HepG2 (cell line): ENCODE data around the gene AKR1A1. TPM values are rescaled to one million over a fixed set of nuclear protein-coding genes. Genes with fewer than 3 reads are reported as not detected.

Experiments used
- AGO2 ChIP-seq: fragments of 200-400 bp; formaldehyde crosslinking; optimal IDR thresholded peaks from 2 replicates; pipeline ENCODE3; 2017; ENCODE audit warnings: mild to moderate bottlenecking, low read depth, low read length, moderate library complexity
- BHLHE40 ChIP-seq: IDR thresholded peaks from 2 replicates; pipeline ENCODE4 v1.6.1; 2011; ENCODE audit warnings: low read length, improper control_type of control experiment
- ERF ChIP-seq: IDR thresholded peaks from 2 replicates; pipeline ENCODE4 v1.6.1; 2018; ENCODE audit warnings: missing biosample characterization, missing genetic modification reagents
- JUN ChIP-seq: sonication (generic); formaldehyde crosslinking; IDR thresholded peaks from 2 replicates; pipeline ENCODE4 v1.4.0; 2020; ENCODE audit warnings: mild to moderate bottlenecking, missing genetic modification reagents
- KLF16 ChIP-seq, 2 experiments: sonication (generic) in 1 of 2; formaldehyde crosslinking in 1 of 2; IDR thresholded peaks; 2 replicates each; pipeline versions ENCODE4 v1.6.1 to v1.8.0; 2016 to 2023; ENCODE audit warnings: missing genetic modification reagents in 2 of 2, missing compliant biosample characterization in 1 of 2
- MED1 ChIP-seq: sonication (generic); formaldehyde crosslinking; IDR thresholded peaks from 2 replicates; pipeline ENCODE4 v1.4.0; 2020; ENCODE audit warnings: missing genetic modification reagents
- MIXL1 ChIP-seq: IDR thresholded peaks from 2 replicates; pipeline ENCODE4 v1.6.1; 2016
- SNAPC2 ChIP-seq: sonication (generic); formaldehyde crosslinking; IDR thresholded peaks from 2 replicates; pipeline ENCODE4 v1.8.1; 2022; ENCODE audit warnings: mild to moderate bottlenecking, missing genetic modification reagents
- TOPORS ChIP-seq: sonication (generic); formaldehyde crosslinking; IDR thresholded peaks from 2 replicates; pipeline ENCODE4 v1.8.0; 2023; ENCODE audit warnings: mild to moderate bottlenecking, missing genetic modification reagents
- ZNF235 ChIP-seq: sonication (generic); formaldehyde crosslinking; IDR thresholded peaks from 2 replicates; pipeline ENCODE4 v1.8.1; 2023; ENCODE audit warnings: mild to moderate bottlenecking, missing genetic modification reagents, borderline replicate concordance
- ZNF33A ChIP-seq: sonication (generic); formaldehyde crosslinking; IDR thresholded peaks from 2 replicates; pipeline ENCODE4 v1.5.1; 2020; ENCODE audit warnings: missing genetic modification reagents, mild to moderate bottlenecking, moderate library complexity, borderline replicate concordance
- ZNF567 ChIP-seq: sonication (generic); formaldehyde crosslinking; IDR thresholded peaks from 2 replicates; pipeline ENCODE4 v1.8.1; 2023; ENCODE audit warnings: mild to moderate bottlenecking, missing genetic modification reagents, borderline replicate concordance
- ZNF713 ChIP-seq: sonication (generic); formaldehyde crosslinking; IDR thresholded peaks from 2 replicates; pipeline ENCODE4 v1.4.0; 2020; ENCODE audit warnings: mild to moderate bottlenecking, missing genetic modification reagents
- polyA plus RNA-seq, 8 experiments: library from polyadenylated mRNA; depleted of rRNA in 3 of 8; stranded (reverse) in 7 of 8; unstranded in 1 of 8; fragments of >200 nt; fragmentation: Illumina TruSeq in 4 of 8; extraction: Trizol in 4 of 8; gene quantifications; 2 replicates each; pipeline versions ENCODE4 v1.2.1 to v1.2.3, GENCODE V29; 2011 to 2016; ENCODE audit warnings: low read depth in 4 of 8, missing spikeins in 1 of 8, mixed read lengths in 1 of 8; ENCODE audit not compliant: insufficient read depth in 1 of 8
- total RNA-seq, 5 experiments: library from RNA; depleted of rRNA; stranded (reverse); fragments of >200 nt; fragmentation: Illumina TruSeq; extraction: Trizol; gene quantifications; 2 replicates each; pipeline ENCODE4 v1.2.3, GENCODE V29; 2016; ENCODE audit warnings: low read depth in 1 of 5
- TF ChIP-seq, protein P1 (sequence below): sonication (generic); formaldehyde crosslinking; IDR thresholded peaks from 2 replicates; pipeline ENCODE4 v1.5.1; 2020; ENCODE audit warnings: mild to moderate bottlenecking, missing genetic modification reagents, moderate library complexity
- TF ChIP-seq, protein P2 (sequence below): sonication (generic); formaldehyde crosslinking; conservative IDR thresholded peaks from 2 replicates; pipeline ENCODE4 v1.4.0; 2020; ENCODE audit warnings: missing genetic modification reagents
- TF ChIP-seq, protein P3 (sequence below): sonication (generic); formaldehyde crosslinking; IDR thresholded peaks from 2 replicates; pipeline ENCODE4 v1.5.0; 2020; ENCODE audit warnings: missing genetic modification reagents
- TF ChIP-seq, protein P4 (sequence below): sonication (generic); formaldehyde crosslinking; IDR thresholded peaks from 2 replicates; pipeline ENCODE4 v1.4.0; 2020; ENCODE audit warnings: missing genetic modification reagents
- TF ChIP-seq, protein P5 (sequence below): sonication (generic); formaldehyde crosslinking; IDR thresholded peaks from 2 replicates; pipeline ENCODE4 v1.4.0; 2020; ENCODE audit warnings: missing genetic modification reagents
- TF ChIP-seq, protein P6 (sequence below): sonication (generic); formaldehyde crosslinking; IDR thresholded peaks from 2 replicates; pipeline ENCODE4 v1.8.0; 2022; ENCODE audit warnings: missing genetic modification reagents, low read depth, mild to moderate bottlenecking, borderline replicate concordance

The AKR1A1 gene
- total and polyA plus RNA-seq, 2 of the 13 experiments (the other 11 are each of a cell fraction or from before 2014, with no cell fraction given) = 181 to 217 TPM

DNA sequence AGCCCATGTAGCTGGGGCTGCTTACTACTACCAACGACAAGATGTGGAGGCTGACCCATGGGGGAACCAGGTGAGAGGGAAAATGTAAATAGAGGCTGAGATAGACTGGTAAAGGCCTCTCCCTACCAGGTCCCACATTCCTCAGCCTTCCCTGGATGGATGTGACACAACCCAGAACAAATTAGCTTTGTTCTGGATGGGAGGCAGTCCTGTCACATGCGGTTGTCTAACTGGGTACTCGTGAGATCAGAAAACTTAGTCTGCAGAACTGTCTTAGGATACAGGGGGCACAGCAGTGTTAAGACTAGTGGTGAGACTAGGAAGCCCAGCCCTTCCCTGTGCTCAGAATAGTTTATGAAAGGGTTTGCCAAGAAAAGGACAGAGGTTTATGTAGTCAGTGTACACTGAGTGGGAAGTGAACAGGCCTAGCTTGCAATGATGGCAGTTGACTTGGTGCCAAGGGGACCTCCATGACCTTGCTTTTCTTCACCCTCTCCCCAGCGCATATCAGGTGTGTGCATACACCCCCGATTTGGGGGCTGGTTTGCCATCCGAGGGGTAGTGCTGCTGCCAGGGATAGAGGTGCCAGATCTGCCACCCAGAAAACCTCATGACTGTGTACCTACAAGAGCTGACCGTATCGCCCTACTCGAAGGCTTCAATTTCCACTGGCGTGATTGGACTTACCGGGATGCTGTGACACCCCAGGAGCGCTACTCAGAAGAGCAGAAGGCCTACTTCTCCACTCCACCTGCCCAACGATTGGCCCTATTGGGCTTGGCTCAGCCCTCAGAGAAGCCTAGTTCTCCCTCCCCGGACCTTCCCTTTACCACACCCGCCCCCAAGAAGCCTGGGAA lies 42.1 kb upstream of the AKR1A1 start (continued):
- TF ChIP-seq ZNF235 (CRISPR knock-in tag) = no peak
- TF ChIP-seq TOPORS = no peak
- no peak for TF ChIP-seq KLF16 (CRISPR knock-in tag; IDR thresholded peaks at IDR 0.05)
- no peak for TF ChIP-seq ZNF713 (CRISPR knock-in tag)
- no peak for TF ChIP-seq MIXL1 (CRISPR knock-in tag)
- TF ChIP-seq, protein P1, sequence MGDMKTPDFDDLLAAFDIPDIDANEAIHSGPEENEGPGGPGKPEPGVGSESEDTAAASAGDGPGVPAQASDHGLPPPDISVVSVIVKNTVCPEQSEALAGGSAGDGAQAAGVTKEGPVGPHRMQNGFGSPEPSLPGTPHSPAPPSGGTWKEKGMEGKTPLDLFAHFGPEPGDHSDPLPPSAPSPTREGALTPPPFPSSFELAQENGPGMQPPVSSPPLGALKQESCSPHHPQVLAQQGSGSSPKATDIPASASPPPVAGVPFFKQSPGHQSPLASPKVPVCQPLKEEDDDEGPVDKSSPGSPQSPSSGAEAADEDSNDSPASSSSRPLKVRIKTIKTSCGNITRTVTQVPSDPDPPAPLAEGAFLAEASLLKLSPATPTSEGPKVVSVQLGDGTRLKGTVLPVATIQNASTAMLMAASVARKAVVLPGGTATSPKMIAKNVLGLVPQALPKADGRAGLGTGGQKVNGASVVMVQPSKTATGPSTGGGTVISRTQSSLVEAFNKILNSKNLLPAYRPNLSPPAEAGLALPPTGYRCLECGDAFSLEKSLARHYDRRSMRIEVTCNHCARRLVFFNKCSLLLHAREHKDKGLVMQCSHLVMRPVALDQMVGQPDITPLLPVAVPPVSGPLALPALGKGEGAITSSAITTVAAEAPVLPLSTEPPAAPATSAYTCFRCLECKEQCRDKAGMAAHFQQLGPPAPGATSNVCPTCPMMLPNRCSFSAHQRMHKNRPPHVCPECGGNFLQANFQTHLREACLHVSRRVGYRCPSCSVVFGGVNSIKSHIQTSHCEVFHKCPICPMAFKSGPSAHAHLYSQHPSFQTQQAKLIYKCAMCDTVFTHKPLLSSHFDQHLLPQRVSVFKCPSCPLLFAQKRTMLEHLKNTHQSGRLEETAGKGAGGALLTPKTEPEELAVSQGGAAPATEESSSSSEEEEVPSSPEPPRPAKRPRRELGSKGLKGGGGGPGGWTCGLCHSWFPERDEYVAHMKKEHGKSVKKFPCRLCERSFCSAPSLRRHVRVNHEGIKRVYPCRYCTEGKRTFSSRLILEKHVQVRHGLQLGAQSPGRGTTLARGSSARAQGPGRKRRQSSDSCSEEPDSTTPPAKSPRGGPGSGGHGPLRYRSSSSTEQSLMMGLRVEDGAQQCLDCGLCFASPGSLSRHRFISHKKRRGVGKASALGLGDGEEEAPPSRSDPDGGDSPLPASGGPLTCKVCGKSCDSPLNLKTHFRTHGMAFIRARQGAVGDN (CRISPR knock-in tag) = peak; percentile 30; the same call in 1 of the 2 replicates
- TF ChIP-seq MED1 (CRISPR knock-in tag) = no peak; the same call in none of the 2 replicates
- TF ChIP-seq ZNF567 = no peak
- TF ChIP-seq, protein P2, sequence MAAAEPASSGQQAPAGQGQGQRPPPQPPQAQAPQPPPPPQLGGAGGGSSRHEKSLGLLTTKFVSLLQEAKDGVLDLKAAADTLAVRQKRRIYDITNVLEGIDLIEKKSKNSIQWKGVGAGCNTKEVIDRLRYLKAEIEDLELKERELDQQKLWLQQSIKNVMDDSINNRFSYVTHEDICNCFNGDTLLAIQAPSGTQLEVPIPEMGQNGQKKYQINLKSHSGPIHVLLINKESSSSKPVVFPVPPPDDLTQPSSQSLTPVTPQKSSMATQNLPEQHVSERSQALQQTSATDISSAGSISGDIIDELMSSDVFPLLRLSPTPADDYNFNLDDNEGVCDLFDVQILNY (CRISPR knock-in tag) = no peak
- TF ChIP-seq, protein P3, sequence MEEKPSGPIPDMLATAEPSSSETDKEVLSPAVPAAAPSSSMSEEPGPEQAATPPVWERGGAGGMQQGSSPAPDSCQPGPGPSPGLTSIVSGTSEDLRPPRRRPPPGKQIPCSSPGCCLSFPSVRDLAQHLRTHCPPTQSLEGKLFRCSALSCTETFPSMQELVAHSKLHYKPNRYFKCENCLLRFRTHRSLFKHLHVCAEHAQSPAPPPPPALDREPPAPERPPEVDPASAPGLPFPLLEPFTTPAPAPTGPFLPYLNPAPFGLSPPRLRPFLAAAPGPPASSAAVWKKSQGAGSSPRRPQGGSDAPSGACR (CRISPR knock-in tag) = no peak
- TF ChIP-seq BHLHE40 = peak; percentile 16; the same call in 1 of the 2 replicates
- TF ChIP-seq, protein P4, sequence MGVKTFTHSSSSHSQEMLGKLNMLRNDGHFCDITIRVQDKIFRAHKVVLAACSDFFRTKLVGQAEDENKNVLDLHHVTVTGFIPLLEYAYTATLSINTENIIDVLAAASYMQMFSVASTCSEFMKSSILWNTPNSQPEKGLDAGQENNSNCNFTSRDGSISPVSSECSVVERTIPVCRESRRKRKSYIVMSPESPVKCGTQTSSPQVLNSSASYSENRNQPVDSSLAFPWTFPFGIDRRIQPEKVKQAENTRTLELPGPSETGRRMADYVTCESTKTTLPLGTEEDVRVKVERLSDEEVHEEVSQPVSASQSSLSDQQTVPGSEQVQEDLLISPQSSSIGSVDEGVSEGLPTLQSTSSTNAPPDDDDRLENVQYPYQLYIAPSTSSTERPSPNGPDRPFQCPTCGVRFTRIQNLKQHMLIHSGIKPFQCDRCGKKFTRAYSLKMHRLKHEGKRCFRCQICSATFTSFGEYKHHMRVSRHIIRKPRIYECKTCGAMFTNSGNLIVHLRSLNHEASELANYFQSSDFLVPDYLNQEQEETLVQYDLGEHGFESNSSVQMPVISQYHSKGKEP = no peak
- TF ChIP-seq ZNF33A (CRISPR knock-in tag) = no peak
- TF ChIP-seq, protein P5, sequence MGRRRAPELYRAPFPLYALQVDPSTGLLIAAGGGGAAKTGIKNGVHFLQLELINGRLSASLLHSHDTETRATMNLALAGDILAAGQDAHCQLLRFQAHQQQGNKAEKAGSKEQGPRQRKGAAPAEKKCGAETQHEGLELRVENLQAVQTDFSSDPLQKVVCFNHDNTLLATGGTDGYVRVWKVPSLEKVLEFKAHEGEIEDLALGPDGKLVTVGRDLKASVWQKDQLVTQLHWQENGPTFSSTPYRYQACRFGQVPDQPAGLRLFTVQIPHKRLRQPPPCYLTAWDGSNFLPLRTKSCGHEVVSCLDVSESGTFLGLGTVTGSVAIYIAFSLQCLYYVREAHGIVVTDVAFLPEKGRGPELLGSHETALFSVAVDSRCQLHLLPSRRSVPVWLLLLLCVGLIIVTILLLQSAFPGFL (CRISPR knock-in tag) = no peak
- peak; percentile 86 for TF ChIP-seq AGO2
- no peak for TF ChIP-seq SNAPC2 (CRISPR knock-in tag)
- no peak for TF ChIP-seq ERF
- TF ChIP-seq, protein P6, sequence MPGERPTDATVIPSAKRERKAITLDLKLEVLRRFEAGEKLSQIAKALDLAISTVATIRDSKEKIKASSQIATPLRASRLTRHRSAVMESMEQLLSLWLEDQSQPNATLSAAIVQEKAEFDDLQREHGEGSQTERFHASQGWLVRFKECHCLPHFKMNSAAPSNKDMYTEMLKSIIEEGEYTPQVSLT (CRISPR knock-in tag) = no peak
- TF ChIP-seq JUN = no peak
